Right atrium auricular region (tissue), 2 donors: Measurements from ENCODE around the gene EDARADD. TPM values are rescaled to one million over a fixed set of nuclear protein-coding genes. Genes with fewer than 3 reads are reported as not detected.
"Not testable (repeated sequence)": the region's sequence is repeated elsewhere in the genome, so short reads cannot be mapped to it uniquely, and the experiment has no call there.

ENCODE experiments used
- DNase-seq: peaks from one replicate; pipeline ENCODE4 v3.0.0-alpha.2; 2019; ENCODE audit warnings: low spot score
- H3K27ac ChIP-seq, 2 donors: fragments of 200-600 bp; sonication (generic); 1 replicate in 1 of 2; 2 replicates in 1 of 2; pipeline ENCODE4 v1.5.1; 2016 to 2019
- H3K27me3 ChIP-seq, 2 donors: fragments of 200-600 bp; sonication (generic); one replicate each; pipeline versions ENCODE4 v1.5.1 to v1.6.0; 2017 to 2019
- H3K36me3 ChIP-seq: fragments of 200-600 bp; sonication (generic); one replicate; pipeline ENCODE4 v1.5.1; 2016
- H3K4me1 ChIP-seq, 2 donors: fragments of 200-600 bp; sonication (generic); one replicate each; pipeline versions ENCODE4 v1.5.1 to v1.6.0; 2017 to 2019
- H3K4me3 ChIP-seq, 2 donors: fragments of 200-600 bp; sonication (generic); 1 replicate in 1 of 2; 2 replicates in 1 of 2; pipeline ENCODE4 v1.5.1; 2017 to 2019; ENCODE audit warnings: mild to moderate bottlenecking in 1 of 2, moderate library complexity in 1 of 2
- H3K9me3 ChIP-seq, 2 donors: fragments of 200-600 bp; sonication (generic); one replicate each; pipeline ENCODE4 v1.5.1; 2019
- CTCF ChIP-seq, 2 donors: fragments of 200-600 bp; sonication (generic); IDR thresholded peaks; one replicate each; pipeline ENCODE4 v1.5.1; 2019; ENCODE audit warnings: antibody characterized with exemption in 2 of 2
- total RNA-seq, 2 donors: library from RNA; depleted of rRNA; stranded (reverse); fragments of >200 nt; gene quantifications; one replicate each; pipeline ENCODE4 v1.1.0, GENCODE V29; 2016

EDARADD gene
- total RNA-seq, 2 donors from 2014 or later: 0.63 TPM; not detected in 1

GRCh38 chr1:236451796-236452373, 57.8 kb downstream of the EDARADD start:
- TF ChIP-seq CTCF (IDR thresholded peaks at IDR 0.05): peak in 1 of 2 donors; percentile 44
- Histone ChIP-seq H3K27ac (no peak overlapping the region), H3K36me3 (no peaks in the 10 kb centered on the region), H3K4me1 (no peaks in the 10 kb centered on the region), H3K9me3 (no peaks in the 10 kb centered on the region), H3K4me3 (no peak overlapping the region), H3K27me3 (no peaks in the 10 kb centered on the region)
- DNase-seq: no peak

- Histone ChIP-seq H3K27me3 (no peaks in the 10 kb centered on the region), H3K4me1 (no peaks in the 10 kb centered on the region), H3K9me3 (no peaks in the 10 kb centered on the region), H3K36me3 (no peaks in the 10 kb centered on the region), H3K27ac (no peak overlapping the region), H3K4me3 (no peak overlapping the region)
- no peak for TF ChIP-seq CTCF (IDR thresholded peaks at IDR 0.05)
- no peak for DNase-seq
Measured at GRCh38 chr1:236455243-236455642, 61.2 kb downstream of the EDARADD start.

- no peaks in the 10 kb centered on the region for H3K36me3 ChIP-seq
- no peaks in the 10 kb centered on the region for H3K9me3 ChIP-seq
- no peak for TF ChIP-seq CTCF (IDR thresholded peaks at IDR 0.05)
- H3K27ac ChIP-seq: no peak overlapping the region
- no peak for DNase-seq
- no peak overlapping the region for H3K4me3 ChIP-seq
- H3K4me1 ChIP-seq: no peaks in the 10 kb centered on the region
- H3K27me3 ChIP-seq: no peaks in the 10 kb centered on the region
Measured at GRCh38 chr1:236457775-236458174, 63.7 kb downstream of the EDARADD start.

GRCh38 chr1:236458996-236459395, 64.9 kb downstream of the EDARADD start:
- H3K4me3 ChIP-seq: no peak overlapping the region
- no peaks in the 10 kb centered on the region for H3K9me3 ChIP-seq
- H3K27me3 ChIP-seq: no peaks in the 10 kb centered on the region
- no peaks in the 10 kb centered on the region for H3K4me1 ChIP-seq
- TF ChIP-seq CTCF (IDR thresholded peaks at IDR 0.05): no peak
- H3K36me3 ChIP-seq: no peaks in the 10 kb centered on the region
- H3K27ac ChIP-seq: no peak overlapping the region
- DNase-seq: no peak

- no peak for TF ChIP-seq CTCF (IDR thresholded peaks at IDR 0.05)
- no peak overlapping the region for H3K27ac ChIP-seq
- H3K4me3 ChIP-seq: no peak overlapping the region
- H3K36me3 ChIP-seq: no peaks in the 10 kb centered on the region
- no peak for DNase-seq
- no peaks in the 10 kb centered on the region for H3K9me3 ChIP-seq
- H3K27me3 ChIP-seq: no peaks in the 10 kb centered on the region
- H3K4me1 ChIP-seq: no peaks in the 10 kb centered on the region
Measured at GRCh38 chr1:236460103-236460502, 66.0 kb downstream of the EDARADD start.

GRCh38 chr1:236464197-236464596, 70.1 kb downstream of the EDARADD start:
- not testable (repeated sequence) for H3K4me1 ChIP-seq, H3K27me3 ChIP-seq, DNase-seq, H3K9me3 ChIP-seq, H3K36me3 ChIP-seq, H3K27ac ChIP-seq, H3K4me3 ChIP-seq
